ENCODE data around the gene URI1.

Gene URI1

GRCh38 chr19:29953352-29954247 is 11.6 kb downstream of the URI1 start:
- TF ChIP-seq CTCF (IDR thresholded peaks at IDR 0.05): no peak

GRCh38 chr19:29956855-29957254 is 14.8 kb downstream of the URI1 start:
- no peak for TF ChIP-seq CTCF (IDR thresholded peaks at IDR 0.05)

GRCh38 chr19:29961311-29961710 is 19.3 kb downstream of the URI1 start:
- no peak for TF ChIP-seq CTCF (IDR thresholded peaks at IDR 0.05)

DNA sequence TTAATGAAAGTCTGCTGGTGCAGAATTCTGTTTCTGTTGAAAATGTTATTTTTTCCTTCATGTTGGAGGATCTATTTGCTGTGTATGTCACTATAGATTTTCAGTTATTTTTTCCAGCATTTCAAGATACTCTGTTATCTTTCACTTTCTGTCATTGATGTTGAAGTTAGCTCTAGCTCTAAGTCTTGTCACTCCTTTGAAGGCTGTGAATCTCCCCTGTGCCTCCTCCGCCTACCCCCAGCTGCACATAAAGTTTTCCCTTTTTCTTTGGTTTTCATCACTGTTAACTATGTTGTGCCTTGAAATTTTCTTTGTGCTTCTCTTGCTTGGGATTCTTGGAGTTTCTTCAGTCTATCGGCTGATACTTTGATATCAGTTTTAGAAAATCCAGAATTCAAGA is 20.8 kb downstream of the URI1 start:
- no peak for TF ChIP-seq CTCF (IDR thresholded peaks at IDR 0.05)

GRCh38 chr19:29963576-29963975 is 21.5 kb downstream of the URI1 start:
- TF ChIP-seq CTCF (IDR thresholded peaks at IDR 0.05): no peak

DNA sequence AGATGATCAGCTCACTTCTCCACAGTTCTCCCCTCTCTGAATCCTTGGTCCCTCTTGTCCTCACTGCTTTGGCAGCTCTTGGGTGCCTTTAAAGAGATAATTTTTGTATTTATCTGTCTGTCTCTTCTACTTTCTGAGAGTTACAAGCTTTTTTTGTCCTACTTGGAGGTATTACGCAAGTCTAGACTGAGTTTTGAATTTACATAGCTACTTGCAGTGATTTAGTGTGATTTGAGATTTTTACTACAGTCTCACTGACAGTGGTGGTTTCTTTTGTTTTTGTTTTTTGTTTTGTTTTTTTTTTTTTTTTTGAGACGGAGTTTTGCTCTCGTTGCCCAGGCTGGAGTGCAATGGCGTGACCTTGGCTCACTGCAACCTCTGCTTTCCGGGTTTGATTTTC is 22.1 kb downstream of the URI1 start:
- TF ChIP-seq CTCF (IDR thresholded peaks at IDR 0.05): no peak

GRCh38 chr19:29965492-29965891 is 23.5 kb downstream of the URI1 start:
- TF ChIP-seq CTCF (IDR thresholded peaks at IDR 0.05): no peak
